ENCODE measurements around the gene EXOC3L2.

Gene EXOC3L2

DNA sequence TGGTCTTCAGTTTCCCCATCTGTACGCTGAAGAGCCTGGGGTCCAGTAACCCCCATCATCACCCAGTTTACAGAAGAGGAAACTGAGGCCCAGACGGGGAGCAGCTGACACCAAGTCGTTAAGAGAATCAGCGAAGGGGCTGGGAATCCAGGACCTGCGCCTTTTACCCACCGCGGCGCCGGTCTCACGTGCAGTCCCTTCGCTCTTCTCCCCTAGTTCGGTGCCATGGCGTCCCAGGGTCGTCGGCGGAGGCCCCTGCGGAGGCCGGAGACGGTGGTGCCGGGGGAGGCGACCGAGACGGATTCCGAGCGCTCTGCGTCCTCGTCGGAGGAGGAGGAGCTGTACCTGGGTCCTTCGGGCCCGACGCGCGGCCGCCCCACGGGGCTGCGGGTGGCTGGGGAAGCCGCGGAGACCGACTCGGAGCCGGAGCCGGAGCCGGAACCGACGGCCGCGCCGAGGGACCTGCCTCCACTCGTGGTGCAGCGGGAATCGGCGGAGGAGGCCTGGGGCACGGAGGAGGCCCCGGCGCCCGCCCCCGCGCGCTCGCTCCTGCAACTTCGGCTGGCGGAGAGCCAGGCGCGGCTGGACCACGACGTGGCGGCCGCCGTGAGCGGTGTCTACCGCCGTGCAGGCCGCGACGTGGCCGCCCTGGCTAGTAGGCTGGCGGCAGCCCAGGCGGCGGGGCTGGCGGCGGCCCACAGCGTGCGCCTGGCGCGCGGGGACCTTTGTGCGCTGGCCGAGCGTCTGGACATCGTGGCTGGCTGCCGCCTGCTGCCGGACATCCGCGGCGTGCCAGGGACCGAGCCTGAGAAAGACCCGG is 65.9 kb downstream of the EXOC3L2 start:
- peak; percentile 19 to 65 for DNase-seq

DNA sequence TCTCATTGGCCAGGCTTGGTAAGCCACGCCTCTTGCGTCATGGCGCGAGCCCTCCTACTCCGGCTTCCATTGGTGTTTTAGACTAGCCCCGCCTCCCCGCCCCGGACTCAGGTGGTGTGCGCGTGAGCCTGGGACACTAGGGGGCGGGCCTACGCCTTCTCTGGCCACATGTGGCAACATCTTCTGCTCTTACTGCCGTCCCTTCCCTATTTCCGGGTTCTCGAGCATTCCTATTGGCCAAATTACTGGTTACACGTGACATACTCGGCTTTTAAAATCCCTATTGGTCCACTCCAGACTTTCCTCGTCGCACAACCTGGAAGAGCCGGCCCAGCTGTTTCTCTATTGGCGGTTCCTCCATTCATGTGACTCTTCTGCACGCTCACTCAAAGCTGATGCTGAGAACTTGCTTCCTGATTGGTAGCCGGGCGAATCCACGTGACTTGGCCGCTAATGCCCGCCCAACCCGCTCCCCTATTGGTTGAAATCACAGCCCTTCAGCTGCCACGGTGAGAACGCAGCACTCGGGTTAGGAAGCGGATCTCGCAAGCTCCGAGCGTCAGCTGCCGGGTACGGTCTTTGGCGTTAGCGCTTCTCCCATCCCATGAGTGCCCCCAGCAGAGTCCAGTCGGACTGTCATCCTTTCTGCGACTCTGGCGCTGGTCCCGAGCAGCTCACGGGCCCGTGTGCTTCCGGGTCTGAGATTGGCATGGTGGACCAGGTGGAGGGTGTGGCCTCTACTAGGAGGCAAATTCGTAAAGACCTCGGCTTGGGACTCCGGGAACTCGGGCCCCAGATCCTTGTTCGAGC is 66.7 kb downstream of the EXOC3L2 start, which contains the start of gene BLOC1S3:
BLOC1S3 (plus strand) TSS at position 523 of the 810 bp plus-strand sequence. CDS start 513 bp downstream, outside the sequence.
- DNase-seq = peak; percentile 100

DNA sequence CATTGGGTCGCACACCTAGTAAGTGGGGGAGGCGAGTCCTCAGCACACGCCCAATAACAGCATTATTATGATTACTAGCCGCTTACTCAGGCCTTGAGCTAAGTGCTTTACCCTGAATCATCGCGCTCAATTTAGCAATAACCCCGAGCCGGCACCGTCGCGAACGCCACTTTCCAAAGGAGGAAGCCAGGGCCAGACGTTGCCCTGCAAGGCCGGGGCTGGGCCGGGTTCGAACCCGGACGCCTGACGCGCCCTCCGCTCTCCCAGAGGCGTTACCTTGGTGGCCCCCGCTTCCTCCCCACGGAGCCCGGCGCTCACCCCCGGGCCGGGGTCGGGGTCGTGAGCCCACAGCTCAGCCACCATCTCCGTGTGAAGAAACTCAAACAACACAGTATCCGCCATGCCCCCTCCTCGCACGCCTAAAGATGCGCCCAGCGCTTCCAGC is 67.4 kb downstream of the EXOC3L2 start, which contains the start of gene TRAPPC6A:
TRAPPC6A (minus strand) TSS at position 421 of the 445 bp plus-strand sequence; CDS start at position 402, 19 bp downstream.
- peak; percentile 93 to 94 for DNase-seq

DNA sequence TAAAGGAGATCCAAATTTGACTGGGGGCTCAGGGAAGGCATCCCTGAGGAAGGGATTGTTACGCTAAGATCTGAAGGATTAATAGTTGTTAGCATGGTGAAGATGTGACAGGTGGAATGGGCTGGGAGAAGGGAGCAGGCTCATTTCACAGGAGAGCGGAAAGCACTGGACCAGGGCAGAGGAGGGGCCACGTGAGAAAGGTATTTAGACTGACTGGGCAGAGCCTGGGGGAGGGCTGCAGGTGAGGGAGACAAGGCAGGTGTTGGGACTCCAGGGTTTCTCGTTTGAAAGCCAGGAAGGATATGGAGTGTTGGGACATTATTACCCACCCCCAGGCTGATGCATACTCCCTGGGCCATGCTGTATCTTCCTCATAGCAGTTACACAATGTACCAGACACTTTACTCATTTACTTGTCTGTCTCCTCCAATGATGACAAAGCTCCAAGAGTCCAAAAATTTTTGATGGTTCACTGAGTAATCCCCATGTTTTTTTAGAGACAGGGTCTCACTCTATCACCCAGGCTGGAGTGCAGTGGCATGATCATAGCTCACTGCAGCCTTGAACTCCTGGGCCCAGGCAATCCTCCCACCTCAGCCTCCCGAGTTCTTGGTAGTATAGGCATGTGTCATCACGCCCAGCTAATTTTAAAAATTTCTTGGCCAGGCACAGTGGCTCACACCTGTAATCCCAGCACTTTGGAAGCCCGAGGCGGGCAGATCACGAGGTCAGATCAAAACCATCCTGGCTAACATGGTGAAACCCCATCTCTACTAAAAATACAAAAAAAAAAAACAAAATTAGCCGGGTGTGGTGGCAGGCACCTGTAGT is 69.5 kb downstream of the EXOC3L2 start:
- DNase-seq = peak; percentile 57 to 67

DNA sequence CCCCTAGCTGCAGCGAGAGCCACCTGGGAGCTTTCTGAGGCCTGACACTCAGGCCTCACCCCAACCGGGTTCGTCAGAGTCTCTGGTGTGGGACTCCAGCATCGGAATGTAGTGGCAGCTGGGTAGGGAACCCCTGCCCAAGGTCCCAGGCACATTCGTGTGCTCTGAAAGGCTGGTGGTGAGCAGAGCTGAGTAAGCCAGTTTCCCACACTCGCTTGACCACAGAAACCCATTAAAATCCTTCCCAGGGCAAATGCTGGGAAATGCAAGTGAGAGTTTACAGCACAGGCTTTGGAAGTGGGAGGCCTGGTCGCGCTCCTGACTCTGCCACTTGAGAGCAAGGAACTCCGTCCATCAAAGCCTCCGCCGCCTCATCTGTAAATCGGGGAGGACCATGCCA is 71.4 kb downstream of the EXOC3L2 start:
- no peak for DNase-seq

DNA sequence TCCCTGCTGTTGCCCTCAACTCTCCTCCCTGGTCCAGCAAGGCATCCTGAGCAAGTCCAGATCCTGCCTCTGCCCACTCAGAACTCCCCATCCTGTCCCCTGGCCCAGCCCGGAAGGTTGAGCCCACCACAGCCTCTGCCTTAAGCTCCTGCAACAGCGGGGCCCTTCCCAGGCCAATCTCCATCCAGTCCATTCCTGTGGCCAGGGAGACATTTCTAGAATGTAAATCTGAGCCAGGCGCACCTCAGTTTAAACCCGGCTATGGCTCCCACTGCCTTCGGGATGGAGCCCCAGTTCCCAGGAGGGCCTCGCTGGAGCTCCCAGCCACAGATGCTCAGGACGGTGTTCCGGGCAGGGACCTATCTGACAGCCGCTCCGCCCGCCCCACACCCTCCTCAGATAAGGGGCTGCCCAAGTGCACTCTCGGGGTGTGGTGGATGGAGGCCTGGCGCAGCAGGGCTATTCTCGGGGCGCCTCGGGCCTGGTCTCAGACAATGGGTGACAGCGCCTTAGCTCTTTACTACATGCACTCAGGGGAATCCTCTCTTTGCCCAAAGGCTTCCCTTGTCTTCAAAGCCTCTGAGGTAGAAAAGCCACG is 72.5 kb downstream of the EXOC3L2 start:
- no peak for DNase-seq

DNA sequence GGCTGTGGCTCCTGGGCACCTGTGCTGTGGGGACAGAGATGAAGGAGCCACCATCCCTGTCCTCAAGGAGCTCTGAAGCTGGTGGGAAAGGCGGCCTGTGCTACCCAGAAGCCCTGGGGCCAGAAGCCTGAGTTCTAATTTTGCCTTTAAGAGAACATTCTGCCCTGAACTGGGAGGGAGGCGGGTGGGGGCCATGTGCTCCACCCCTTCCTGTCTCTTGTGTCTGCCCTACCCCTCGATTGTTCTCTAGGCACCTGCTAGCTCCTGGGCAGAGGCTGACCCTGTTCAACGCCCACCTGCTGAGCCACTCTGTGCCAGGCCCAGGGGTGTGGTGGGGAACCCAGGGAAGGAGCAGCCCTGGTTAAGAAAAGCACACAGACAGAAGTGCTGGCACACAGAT is 73.0 kb downstream of the EXOC3L2 start:
- no peak for DNase-seq

DNA sequence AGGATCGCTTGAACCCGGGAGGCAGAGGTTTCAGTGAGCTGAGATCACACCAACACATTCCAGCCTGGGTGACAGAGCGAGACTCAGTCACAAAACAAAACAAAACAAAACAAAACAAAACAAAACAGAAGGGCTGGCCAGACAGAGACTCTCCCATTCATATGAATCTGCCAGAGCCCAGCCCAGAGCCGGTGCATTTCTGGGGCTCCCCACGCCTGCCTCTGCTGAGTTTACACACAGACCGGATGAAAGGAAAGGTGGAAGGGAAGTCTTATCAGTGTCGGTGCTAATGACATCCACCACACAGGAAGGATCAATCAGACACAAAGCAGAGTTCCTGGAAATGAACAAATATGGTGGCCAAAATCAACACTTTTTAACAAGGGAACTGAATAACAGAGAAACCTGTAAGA is 74.0 kb downstream of the EXOC3L2 start:
- DNase-seq = no peak

DNA sequence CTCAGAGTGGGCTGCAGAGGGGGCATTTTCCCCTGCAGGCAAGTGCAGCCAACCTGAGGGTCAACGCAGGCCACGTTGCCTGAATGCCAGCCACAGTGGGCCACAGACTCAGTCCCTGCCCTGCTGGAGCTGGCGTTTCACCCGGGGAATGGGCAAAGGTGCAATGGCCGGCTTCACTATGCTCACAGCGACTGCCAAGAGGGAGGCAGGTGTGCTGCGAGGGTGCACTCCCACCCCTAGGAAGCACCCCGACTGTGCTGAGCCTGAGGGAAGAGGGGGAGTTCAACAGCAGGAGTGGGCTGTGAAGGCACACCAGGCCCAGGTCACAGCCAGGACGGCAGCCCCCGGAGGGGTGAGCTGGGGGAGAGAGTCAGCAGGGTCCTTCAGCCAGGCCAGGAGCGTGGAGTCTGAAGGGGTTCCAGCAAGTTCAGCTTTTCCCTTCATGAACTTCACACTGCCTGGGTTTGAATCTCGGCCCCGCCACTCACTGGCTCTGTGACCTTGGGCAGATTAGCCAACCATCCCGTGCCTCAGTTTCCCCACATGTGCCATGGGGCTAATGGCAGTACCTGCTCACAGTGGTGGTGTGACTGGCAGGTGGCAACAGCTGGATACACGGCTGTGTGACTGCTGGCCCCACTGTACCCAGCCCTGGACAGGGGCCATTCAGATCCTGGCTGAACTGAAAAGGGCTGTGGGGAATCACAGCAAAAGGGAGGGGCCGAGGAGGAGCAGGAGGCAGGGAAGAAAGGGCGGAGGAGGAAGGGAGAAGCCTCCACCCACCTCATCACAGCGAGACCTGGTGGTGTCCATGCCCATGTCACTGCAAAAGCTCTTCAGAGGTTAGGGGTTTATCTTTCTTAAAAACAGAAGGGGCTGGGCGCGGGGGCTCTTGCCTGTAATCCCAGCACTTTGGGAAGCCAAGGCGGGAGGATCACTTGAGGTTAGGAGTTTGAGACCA is 74.8 kb downstream of the EXOC3L2 start:
- DNase-seq = no peak

DNA sequence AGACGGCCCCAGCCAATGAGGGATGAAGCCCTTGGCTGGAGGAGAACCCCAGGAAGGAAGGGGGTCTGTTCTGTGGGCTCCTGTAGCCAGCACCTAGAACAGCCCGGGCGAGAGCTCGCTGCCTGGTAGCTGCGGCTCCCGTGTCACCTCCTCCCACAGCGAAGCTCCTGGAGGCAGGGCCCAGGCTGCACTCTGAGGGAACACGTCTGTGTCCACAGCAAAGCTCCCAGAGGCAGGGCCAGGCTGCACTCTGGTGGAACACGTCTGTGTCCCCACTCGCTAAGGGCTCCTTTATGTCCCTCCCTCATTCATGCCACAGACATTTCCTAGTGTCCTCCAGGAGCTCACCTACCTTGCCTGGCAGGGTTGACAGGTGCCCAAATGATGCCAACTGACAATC is 75.6 kb downstream of the EXOC3L2 start:
- no peak for DNase-seq

DNA sequence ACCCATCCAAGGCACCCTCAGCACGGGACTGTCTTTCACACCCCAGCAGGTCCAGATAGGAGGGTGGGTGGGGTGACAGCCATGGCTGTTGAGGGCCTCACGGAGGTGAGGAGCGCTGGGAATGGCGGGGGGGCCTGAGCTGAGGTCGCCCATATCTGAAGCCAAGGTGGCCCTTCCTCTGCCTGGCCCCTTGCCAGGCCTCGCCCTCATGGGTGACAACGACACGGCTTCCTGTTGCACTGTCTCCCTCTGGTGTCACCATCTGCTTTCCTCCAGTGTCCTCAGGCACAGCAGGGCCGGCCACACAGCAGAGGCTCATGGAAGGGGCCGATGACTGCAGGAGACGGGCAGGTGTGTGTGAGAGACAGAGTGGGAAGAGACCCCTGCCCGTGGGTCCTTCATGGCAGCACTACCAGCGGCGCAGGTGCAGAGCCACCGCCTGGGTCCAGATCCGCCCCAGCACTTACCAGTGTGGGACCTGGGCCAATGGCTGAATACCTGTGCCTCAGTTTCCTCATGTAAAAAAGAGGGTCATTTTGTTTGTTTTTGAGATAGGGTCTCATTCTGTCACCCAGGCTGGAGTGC is 76.3 kb downstream of the EXOC3L2 start:
- DNase-seq = no peak

DNA sequence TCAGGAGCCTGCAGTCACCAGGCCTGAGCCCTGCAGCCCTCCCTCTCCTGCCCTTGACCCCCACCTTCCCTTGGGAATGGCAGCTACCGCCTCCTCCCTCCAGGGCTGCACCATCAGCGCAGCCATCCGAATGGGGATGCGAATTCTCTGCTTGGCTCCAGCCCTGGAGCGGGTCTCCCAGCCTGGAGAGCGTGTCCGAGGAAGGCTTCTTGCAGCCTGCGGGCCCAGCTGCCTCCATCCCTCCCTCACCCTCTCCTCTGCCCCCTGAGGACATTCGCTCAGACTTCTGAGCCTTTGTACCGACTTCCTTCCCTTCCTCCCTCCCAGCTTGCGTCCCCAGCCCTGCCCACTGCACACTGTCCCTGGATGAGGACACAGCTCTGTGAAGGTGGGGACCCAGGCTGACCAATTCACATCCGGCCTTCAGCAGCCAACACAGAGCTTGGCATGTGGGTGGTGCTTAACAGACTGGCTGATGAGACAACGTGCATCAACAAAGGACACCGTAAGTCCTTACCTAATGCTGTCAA is 78.4 kb downstream of the EXOC3L2 start:
- no peak for DNase-seq

DNA sequence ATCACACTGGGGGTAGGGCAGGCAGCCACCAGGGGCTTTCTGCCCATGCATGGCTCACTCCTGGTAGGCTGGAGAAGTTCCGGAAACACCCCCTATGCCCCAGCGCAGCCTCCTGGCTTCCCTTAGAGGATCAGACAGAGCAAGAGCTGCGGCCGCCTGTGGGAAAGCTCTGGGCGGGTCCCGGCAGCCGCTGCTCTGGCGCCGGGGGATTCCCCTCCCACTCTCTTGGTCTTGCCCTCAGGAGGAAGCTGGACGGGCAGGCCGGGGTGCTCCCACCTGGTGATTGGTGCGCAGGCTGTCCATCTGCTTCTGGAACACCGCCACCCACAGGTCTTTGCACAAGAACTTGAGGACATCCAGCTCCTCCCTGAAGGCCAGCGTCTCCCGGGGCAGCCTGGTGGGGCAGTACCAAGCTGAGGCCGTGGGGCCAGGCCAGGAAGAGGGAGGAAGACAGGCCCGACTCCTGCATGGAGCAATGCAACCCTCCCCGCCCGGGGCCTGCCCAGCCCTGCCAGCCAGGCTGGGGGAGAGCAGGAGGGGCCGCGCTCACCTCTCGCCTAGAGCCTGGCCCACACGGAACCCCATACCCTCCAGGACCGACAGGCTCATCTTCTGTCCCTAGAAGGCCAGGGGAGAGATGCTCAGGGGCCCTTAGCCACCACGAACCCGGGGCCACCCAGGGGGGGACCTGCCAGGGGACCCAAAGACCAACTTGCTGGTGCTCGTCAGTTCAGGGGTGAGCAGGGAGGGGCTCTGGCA is 80.5 kb downstream of the EXOC3L2 start:
- DNase-seq = peak; percentile 84 to 95

DNA sequence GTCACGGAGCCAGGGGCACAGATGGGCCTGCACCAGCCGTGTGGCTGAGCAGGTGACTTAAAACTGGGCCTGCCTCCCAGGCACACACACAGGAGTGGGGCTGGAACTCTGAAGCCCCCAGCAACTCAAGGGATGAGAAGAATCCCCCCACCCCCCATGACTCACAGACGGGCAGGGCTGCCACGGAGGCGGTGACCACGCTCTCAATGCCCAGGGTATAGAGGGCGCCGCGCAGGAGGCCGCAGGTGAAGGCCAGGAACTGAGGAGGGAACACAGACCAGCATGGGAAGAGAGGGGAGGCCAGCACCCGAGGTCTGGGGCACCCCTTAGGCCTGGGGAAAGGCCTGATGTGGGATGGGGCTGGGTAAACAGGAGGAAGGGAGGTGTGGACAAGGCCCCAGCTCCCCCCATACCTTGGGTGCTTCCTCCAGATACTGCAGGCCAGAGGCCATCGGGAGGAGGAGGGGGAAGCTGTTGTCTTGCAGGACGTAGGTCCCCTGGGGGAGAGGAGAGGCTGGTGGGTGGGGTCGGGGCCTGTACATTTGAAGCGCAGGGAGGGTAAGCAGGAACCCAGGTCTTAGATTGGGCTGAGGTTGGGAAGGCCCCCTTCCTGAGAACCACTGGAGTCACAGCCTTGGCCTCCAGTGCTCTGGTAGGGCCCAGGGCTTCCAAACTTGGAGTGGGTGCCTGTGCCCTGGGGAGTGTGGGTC is 81.3 kb downstream of the EXOC3L2 start:
- no peak for DNase-seq

DNA sequence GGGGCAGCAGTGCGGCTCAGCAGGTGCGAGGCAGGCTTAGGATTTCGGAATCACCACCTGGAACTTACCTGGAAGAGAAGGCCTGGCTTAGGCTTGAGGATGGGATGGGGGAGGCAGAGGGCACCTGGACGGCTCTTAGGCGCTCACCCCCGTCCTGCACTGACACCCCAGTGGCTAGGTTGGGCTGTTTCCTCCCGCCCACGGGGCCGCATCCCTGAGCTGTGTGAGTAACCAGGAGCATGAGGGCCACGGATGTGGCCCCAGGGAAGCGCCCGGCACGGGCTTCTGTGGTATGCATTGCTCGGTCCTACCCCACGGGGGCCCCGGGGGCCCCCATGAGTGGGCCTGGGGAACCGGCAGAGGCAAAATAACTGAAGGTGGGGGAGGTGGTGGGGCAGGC is 82.1 kb downstream of the EXOC3L2 start:
- DNase-seq = no peak

DNA sequence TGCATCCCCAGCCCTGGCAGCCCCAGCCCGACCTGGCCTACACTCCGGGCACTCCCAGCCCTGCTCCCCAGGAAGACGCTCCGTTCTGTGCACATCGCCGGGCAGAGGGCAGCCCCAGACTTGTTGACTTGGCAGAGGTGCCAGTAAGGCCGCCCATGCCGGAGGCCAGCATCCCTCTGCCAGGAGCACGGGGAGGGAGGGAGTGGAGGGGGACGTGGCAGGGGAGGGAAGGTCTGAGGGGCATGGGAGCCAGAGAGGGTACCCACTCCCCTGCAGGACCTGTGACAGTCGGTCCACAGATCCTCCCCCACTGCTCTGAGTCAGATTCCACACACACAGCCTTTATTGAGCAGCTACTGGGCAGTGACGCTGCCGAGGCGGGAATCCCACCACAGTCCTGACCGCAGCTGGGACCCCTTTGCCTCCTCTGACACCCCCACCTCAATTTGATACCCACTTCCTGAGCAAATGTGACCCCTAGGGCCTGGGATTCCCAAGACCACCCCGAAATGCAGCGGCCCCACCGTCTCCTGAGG is 82.5 kb downstream of the EXOC3L2 start:
- DNase-seq = no peak

Data from inflammatory macrophage (primary cell).